ENCODE measurements around the gene SCRN2. TPM values are rescaled to one million over a fixed set of nuclear protein-coding genes. Genes with fewer than 3 reads are reported as not detected.

SCRN2 gene
- total RNA-seq, 1 donor from 2014 or later, result 126 TPM

DNA sequence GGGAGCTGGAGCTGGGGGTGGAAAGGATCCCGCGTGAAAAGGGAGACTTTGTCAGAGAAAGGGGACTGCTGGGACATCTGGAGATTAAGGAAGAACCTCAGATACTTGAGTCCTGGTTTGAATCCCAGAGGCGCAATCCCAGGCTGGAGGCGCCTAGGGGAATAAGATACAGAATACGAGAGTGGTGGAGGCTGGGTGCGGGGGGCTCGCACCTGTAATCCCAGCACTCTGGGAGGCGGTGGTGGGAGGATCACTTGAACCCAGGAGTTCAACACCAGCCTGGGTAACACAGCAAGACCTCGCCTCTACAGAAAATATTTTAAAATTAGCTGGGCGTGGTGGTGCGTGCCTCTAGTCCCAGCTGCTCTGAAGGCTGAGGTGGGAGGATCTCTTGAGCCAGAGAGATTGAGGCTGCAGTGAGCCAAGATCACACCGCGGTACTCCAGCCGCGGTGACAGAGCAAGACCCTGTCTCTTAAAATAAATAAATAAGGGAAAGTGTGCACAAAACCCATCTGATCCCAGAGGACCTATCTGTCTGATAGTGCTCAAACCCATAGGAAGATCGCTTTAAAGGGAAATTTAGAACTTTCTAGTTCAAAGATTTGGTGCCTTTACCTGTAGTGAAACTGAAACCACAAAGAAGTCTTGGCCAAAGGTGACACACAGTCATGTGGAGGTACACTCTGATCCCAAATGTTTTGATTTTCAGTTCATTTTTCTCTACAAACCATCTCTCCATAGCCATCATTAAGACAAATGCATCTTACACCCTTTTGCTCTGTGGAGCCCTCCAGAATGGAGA lies 617 bp upstream of the SCRN2 start:
- intact Hi-C loops (cut with DNase I), result loop anchor here (1.0 to 10.0 kb wide), 6 partner anchors 49 to 293 kb away; partner anchors contain the start of genes CBX1, PNPO and SNX11
- H3K27ac ChIP-seq, result peak overlapping the region; percentile 13 to 35

GRCh38 chr17:47840001-47840741 lies 902 bp downstream of the SCRN2 start:
- peak overlapping the region; percentile 64 to 83 for H3K4me3 ChIP-seq
- intact Hi-C loops (cut with DNase I), result loop anchor here (5.0 to 10.0 kb wide), 4 partner anchors 102 to 295 kb away; partner anchors contain the start of genes CBX1, PNPO and SNX11
- peaks cover 5 to 6% of the 10 kb centered on the region in 2 donors for H3K4me1 ChIP-seq
- peaks cover 6 to 30% of the 10 kb centered on the region in 2 donors for H3K36me3 ChIP-seq
- no peaks in the 10 kb centered on the region for H3K9me3 ChIP-seq
- peak overlapping the region in 1 of 2 donors; percentile 13 for H3K27ac ChIP-seq
- no peaks in the 10 kb centered on the region for H3K27me3 ChIP-seq
- TF ChIP-seq, protein P1, sequence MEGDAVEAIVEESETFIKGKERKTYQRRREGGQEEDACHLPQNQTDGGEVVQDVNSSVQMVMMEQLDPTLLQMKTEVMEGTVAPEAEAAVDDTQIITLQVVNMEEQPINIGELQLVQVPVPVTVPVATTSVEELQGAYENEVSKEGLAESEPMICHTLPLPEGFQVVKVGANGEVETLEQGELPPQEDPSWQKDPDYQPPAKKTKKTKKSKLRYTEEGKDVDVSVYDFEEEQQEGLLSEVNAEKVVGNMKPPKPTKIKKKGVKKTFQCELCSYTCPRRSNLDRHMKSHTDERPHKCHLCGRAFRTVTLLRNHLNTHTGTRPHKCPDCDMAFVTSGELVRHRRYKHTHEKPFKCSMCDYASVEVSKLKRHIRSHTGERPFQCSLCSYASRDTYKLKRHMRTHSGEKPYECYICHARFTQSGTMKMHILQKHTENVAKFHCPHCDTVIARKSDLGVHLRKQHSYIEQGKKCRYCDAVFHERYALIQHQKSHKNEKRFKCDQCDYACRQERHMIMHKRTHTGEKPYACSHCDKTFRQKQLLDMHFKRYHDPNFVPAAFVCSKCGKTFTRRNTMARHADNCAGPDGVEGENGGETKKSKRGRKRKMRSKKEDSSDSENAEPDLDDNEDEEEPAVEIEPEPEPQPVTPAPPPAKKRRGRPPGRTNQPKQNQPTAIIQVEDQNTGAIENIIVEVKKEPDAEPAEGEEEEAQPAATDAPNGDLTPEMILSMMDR (IDR thresholded peaks at IDR 0.05), result no peak
- no peak for DNase-seq (ENCODE audit: low spot score in 2 of 2)

More for the DNA sequence above, 617 bp upstream of the SCRN2 start:
- H3K9me3 ChIP-seq, result no peaks in the 10 kb centered on the region
- no peak for DNase-seq (ENCODE audit: low spot score in 2 of 2)
- H3K4me1 ChIP-seq, result peaks cover 5 to 6% of the 10 kb centered on the region in 2 donors
- TF ChIP-seq, protein P1 (IDR thresholded peaks at IDR 0.05), result no peak
- H3K27me3 ChIP-seq, result peaks cover 2% of the 10 kb centered on the region
- H3K36me3 ChIP-seq, result peaks cover 3 to 20% of the 10 kb centered on the region in 2 donors
- peak overlapping the region; percentile 64 to 83 for H3K4me3 ChIP-seq

DNA sequence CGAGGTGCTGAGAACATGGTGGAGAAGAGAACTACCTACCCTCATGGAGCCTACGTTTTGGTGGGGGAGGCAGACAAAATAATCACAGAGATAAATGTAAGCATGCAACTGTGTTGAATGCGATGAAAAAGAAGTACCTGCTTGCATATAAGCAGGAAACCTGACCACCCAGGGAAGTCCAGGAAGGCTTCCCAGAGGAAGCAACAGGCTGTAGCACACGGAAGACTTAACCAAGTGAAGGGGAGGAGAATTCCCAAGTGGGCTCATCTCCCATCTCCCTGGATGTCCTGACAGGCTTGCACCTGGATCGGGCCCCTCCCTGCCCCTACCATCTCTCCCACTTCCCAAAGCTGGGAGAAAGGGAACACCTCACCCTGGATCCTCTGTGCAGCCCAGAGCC lies 2.0 kb downstream of the SCRN2 start:
- intact Hi-C loops (cut with DNase I), result no loop called here
- Histone ChIP-seq H3K4me3 (no peak overlapping the region), H3K36me3 (peaks cover 6 to 30% of the 10 kb centered on the region in 2 donors), H3K27ac (no peak overlapping the region), H3K9me3 (no peaks in the 10 kb centered on the region), H3K4me1 (peaks cover 5 to 6% of the 10 kb centered on the region in 2 donors), H3K27me3 (no peaks in the 10 kb centered on the region)
- TF ChIP-seq, protein P1 (IDR thresholded peaks at IDR 0.05), result no peak
- DNase-seq (ENCODE audit: low spot score in 2 of 2), result no peak

GRCh38 chr17:47838636-47839035 lies 2.4 kb downstream of the SCRN2 start:
- Histone ChIP-seq H3K4me3 (no peak overlapping the region), H3K36me3 (peaks cover 6 to 30% of the 10 kb centered on the region in 2 donors), H3K4me1 (peaks cover 5 to 6% of the 10 kb centered on the region in 2 donors), H3K27me3 (no peaks in the 10 kb centered on the region), H3K27ac (no peak overlapping the region), H3K9me3 (no peaks in the 10 kb centered on the region)
- intact Hi-C loops (cut with DNase I), result no loop called here
- DNase-seq (ENCODE audit: low spot score in 2 of 2), result no peak
- TF ChIP-seq, protein P1 (IDR thresholded peaks at IDR 0.05), result no peak

- DNase-seq (ENCODE audit: low spot score in 2 of 2), result no peak
- TF ChIP-seq, protein P1 (IDR thresholded peaks at IDR 0.05), result no peak
Observed at GRCh38 chr17:47837401-47838039, 3.6 kb downstream of the SCRN2 start.

More at GRCh38 chr17:47837401-47838039, 3.6 kb downstream of the SCRN2 start:
- Histone ChIP-seq H3K36me3 (peaks cover 6 to 30% of the 10 kb centered on the region in 2 donors), H3K4me1 (peaks cover 5 to 6% of the 10 kb centered on the region in 2 donors), H3K9me3 (no peaks in the 10 kb centered on the region), H3K27ac (no peak overlapping the region), H3K27me3 (no peaks in the 10 kb centered on the region), H3K4me3 (no peak overlapping the region)
- intact Hi-C loops (cut with DNase I), result no loop called here

All from ascending aorta (tissue), 2 donors.